ENCODE results near the gene EVPLL.
"Not testable (repeated sequence)": the region's sequence is repeated elsewhere in the genome, so short reads cannot be mapped to it uniquely, and the experiment has no call there.

Gene EVPLL

GRCh38 chr17:18388728-18389127 is 11.2 kb downstream of the EVPLL start:
- H3K79me2 ChIP-seq (ENCODE audit: control insufficient read depth, insufficient read depth, low read length, unreplicated experiment); H2AFZ ChIP-seq (ENCODE audit: low read length, unreplicated experiment); H3K27ac ChIP-seq (ENCODE audit: low read depth, low read length); H3K36me3 ChIP-seq (ENCODE audit: insufficient read depth, low read length); H3K27me3 ChIP-seq (ENCODE audit: insufficient read depth, low read length); H3K4me3 ChIP-seq (ENCODE audit: low read depth, low read length); H3K4me1 ChIP-seq (ENCODE audit: control insufficient read depth, insufficient read depth, low read length, unreplicated experiment): not testable (repeated sequence)

GRCh38 chr17:18401872-18402590 is 24.5 kb downstream of the EVPLL start:
- not testable (repeated sequence) for H3K27me3 ChIP-seq (ENCODE audit: insufficient read depth, low read length); H3K79me2 ChIP-seq (ENCODE audit: control insufficient read depth, insufficient read depth, low read length, unreplicated experiment); H3K4me1 ChIP-seq (ENCODE audit: control insufficient read depth, insufficient read depth, low read length, unreplicated experiment); H2AFZ ChIP-seq (ENCODE audit: low read length, unreplicated experiment); H3K27ac ChIP-seq (ENCODE audit: low read depth, low read length); H3K36me3 ChIP-seq (ENCODE audit: insufficient read depth, low read length); H3K4me3 ChIP-seq (ENCODE audit: low read depth, low read length)

GRCh38 chr17:18403166-18403565 is 25.6 kb downstream of the EVPLL start:
- H3K36me3 ChIP-seq (ENCODE audit: insufficient read depth, low read length); H3K79me2 ChIP-seq (ENCODE audit: control insufficient read depth, insufficient read depth, low read length, unreplicated experiment); H3K27ac ChIP-seq (ENCODE audit: low read depth, low read length); H3K27me3 ChIP-seq (ENCODE audit: insufficient read depth, low read length); H3K4me1 ChIP-seq (ENCODE audit: control insufficient read depth, insufficient read depth, low read length, unreplicated experiment); H2AFZ ChIP-seq (ENCODE audit: low read length, unreplicated experiment); H3K4me3 ChIP-seq (ENCODE audit: low read depth, low read length): not testable (repeated sequence)

DNA sequence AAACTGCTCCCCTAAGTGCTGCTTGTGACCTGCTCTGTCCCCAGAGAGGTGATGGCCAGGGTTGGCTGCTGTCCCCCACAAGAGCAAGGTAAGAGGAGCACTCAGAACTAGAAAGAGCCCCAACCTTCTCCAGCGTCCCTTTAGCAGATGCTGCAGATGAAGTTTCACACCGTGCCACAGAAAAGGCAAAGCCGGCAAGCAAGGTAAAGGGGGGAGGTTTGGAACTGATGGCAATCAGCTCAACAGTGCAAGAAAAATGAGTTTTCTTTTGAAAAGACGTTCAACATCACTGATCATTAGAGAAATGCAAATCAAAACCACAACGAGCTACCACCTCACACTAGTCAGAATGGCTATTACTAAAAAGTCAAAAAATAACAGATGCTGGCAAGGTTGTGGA is 26.0 kb downstream of the EVPLL start:
- not testable (repeated sequence) for H3K4me1 ChIP-seq (ENCODE audit: control insufficient read depth, insufficient read depth, low read length, unreplicated experiment); H3K79me2 ChIP-seq (ENCODE audit: control insufficient read depth, insufficient read depth, low read length, unreplicated experiment); H3K36me3 ChIP-seq (ENCODE audit: insufficient read depth, low read length); H2AFZ ChIP-seq (ENCODE audit: low read length, unreplicated experiment); H3K27me3 ChIP-seq (ENCODE audit: insufficient read depth, low read length); H3K27ac ChIP-seq (ENCODE audit: low read depth, low read length); H3K4me3 ChIP-seq (ENCODE audit: low read depth, low read length)

DNA sequence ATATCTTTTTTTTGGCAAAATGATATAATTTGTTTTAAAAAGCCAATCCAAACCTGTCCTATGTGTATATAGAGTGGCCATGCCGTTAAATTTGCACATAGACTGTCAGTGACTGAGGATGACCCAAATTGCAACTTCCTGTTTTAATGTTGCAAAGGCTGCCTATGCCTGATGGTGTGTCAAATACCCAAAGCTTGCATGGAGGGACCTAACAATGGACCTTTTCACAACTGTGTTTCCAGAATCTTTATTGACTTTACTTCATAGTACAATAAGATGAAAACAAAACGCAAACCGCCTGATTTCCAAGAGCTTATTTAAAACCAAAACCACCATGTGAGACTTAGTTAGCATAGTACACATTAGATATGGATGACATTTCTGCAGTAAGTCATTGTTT is 31.3 kb downstream of the EVPLL start:
- not testable (repeated sequence) for H3K27me3 ChIP-seq (ENCODE audit: insufficient read depth, low read length); H2AFZ ChIP-seq (ENCODE audit: low read length, unreplicated experiment); H3K79me2 ChIP-seq (ENCODE audit: control insufficient read depth, insufficient read depth, low read length, unreplicated experiment); H3K4me1 ChIP-seq (ENCODE audit: control insufficient read depth, insufficient read depth, low read length, unreplicated experiment); H3K27ac ChIP-seq (ENCODE audit: low read depth, low read length); H3K36me3 ChIP-seq (ENCODE audit: insufficient read depth, low read length)
- peak overlapping the region; percentile 53; the same call in 1 of the 2 replicates for H3K4me3 ChIP-seq (ENCODE audit: low read depth, low read length)

GRCh38 chr17:18409321-18409720 is 31.7 kb downstream of the EVPLL start:
- not testable (repeated sequence) for H3K27me3 ChIP-seq (ENCODE audit: insufficient read depth, low read length); H3K36me3 ChIP-seq (ENCODE audit: insufficient read depth, low read length); H3K27ac ChIP-seq (ENCODE audit: low read depth, low read length); H3K79me2 ChIP-seq (ENCODE audit: control insufficient read depth, insufficient read depth, low read length, unreplicated experiment); H3K4me1 ChIP-seq (ENCODE audit: control insufficient read depth, insufficient read depth, low read length, unreplicated experiment); H2AFZ ChIP-seq (ENCODE audit: low read length, unreplicated experiment)
- H3K4me3 ChIP-seq (ENCODE audit: low read depth, low read length) = peak overlapping the region; percentile 53; the same call in 1 of the 2 replicates

DNA sequence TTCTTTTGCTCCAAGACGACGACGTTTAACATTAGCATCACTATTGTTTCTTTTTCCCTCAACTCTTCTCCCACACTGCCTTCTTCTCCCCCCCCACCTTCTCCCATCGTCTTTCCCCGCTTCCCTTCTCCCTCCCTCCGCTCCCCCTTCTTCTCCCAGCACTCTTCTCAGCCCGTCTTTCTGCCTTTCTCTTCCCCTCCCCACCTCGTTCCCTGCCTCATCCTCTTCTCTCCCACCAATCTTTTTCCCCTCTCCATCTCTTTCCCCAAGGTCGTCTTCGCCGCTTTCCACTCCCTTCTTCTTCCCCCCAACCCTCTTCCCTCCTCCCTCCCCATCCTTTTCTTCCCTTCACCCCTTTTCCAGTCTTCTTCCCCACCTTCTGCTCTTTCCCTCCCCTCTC is 33.2 kb downstream of the EVPLL start:
- Histone ChIP-seq H3K4me3 (ENCODE audit: low read depth, low read length) (peak overlapping the region; percentile 84), H3K27ac (ENCODE audit: low read depth, low read length) (peak overlapping the region; percentile 36)

DNA sequence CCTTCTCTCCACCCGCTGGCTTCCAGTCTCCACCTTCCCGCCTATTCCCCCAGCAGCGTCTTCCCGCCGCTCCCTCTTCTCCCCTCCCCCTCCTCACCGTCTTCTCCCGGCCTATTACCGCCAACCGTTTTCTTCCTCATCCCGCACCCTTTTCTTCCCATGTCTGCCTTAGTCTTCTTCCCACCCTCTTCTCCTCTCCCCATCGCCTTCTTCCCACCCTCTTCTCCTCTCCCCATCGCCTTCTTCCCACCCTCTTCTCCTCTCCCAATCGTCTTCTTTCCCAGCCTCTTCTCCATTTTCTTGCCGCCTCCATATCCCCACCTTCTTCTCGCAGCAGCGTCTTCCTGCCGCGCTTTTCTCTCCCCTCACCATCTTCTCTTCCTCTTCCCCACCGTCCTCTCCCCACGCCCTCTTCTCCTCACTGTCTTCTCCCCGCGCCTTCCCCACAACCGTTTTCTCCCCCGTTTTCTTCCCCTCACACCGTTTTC is 33.8 kb downstream of the EVPLL start:
- H3K4me1 ChIP-seq (ENCODE audit: control insufficient read depth, insufficient read depth, low read length, unreplicated experiment); H3K79me2 ChIP-seq (ENCODE audit: control insufficient read depth, insufficient read depth, low read length, unreplicated experiment); H3K36me3 ChIP-seq (ENCODE audit: insufficient read depth, low read length); H3K27me3 ChIP-seq (ENCODE audit: insufficient read depth, low read length); H2AFZ ChIP-seq (ENCODE audit: low read length, unreplicated experiment): not testable (repeated sequence)
- Histone ChIP-seq H3K4me3 (ENCODE audit: low read depth, low read length) (peak overlapping the region; percentile 84), H3K27ac (ENCODE audit: low read depth, low read length) (peak overlapping the region; percentile 80)

More for the DNA sequence above, 33.2 kb downstream of the EVPLL start:
- not testable (repeated sequence) for H2AFZ ChIP-seq (ENCODE audit: low read length, unreplicated experiment); H3K4me1 ChIP-seq (ENCODE audit: control insufficient read depth, insufficient read depth, low read length, unreplicated experiment); H3K79me2 ChIP-seq (ENCODE audit: control insufficient read depth, insufficient read depth, low read length, unreplicated experiment); H3K27me3 ChIP-seq (ENCODE audit: insufficient read depth, low read length); H3K36me3 ChIP-seq (ENCODE audit: insufficient read depth, low read length)

DNA sequence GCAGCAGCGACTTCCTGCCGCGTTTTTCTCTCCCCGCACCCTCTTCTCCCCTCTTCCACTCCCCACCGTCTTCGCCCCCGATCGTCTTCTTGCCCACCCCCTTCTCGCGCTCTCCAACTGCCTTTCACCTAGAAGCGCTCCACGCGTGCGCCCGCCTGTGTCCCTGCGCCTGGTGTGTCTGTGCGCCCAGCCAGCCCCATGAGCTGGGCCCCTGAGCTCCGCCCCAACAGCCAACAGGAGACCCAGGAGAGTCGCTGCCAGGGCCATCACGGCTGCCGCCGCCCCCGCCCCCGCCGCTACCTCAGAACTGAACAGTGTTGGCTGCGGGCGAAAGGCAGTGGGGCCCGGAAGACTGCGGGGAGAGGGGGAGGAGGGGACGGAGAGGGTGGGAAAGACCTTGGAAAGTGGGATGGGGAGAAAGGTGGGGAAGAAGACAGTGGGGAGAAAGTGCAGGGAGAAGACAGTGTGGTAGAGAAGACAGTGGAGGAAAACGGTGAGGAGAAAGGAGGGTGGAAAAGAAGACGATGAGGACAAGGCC is 34.5 kb downstream of the EVPLL start:
- H2AFZ ChIP-seq (ENCODE audit: low read length, unreplicated experiment); H3K4me1 ChIP-seq (ENCODE audit: control insufficient read depth, insufficient read depth, low read length, unreplicated experiment); H3K79me2 ChIP-seq (ENCODE audit: control insufficient read depth, insufficient read depth, low read length, unreplicated experiment); H3K27me3 ChIP-seq (ENCODE audit: insufficient read depth, low read length); H3K36me3 ChIP-seq (ENCODE audit: insufficient read depth, low read length): not testable (repeated sequence)
- H3K27ac ChIP-seq (ENCODE audit: low read depth, low read length) = peak overlapping the region; percentile 80
- H3K4me3 ChIP-seq (ENCODE audit: low read depth, low read length) = peak overlapping the region; percentile 84

DNA sequence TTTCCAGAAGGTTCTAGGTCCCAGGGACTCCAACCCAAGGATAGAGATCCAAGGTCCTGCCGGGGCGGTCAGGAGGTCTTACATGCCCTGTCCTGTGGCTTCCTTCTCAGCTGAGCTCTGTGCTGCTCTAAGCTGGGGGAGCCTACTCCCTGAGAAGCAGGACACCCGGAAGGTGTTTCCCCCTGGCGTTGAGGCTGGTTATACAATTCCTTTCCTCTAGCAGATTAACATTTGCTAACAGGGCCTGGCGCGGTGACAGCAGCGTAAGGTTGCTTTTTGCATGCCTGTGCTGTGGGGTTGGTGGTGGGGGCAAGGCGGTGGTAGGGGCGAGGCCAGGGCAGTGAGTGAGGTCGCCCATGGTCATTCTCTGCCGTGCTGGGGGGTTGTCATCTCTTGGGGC is 43.9 kb downstream of the EVPLL start:
- not testable (repeated sequence) for H3K27me3 ChIP-seq (ENCODE audit: insufficient read depth, low read length); H3K4me3 ChIP-seq (ENCODE audit: low read depth, low read length); H3K4me1 ChIP-seq (ENCODE audit: control insufficient read depth, insufficient read depth, low read length, unreplicated experiment)

DNA sequence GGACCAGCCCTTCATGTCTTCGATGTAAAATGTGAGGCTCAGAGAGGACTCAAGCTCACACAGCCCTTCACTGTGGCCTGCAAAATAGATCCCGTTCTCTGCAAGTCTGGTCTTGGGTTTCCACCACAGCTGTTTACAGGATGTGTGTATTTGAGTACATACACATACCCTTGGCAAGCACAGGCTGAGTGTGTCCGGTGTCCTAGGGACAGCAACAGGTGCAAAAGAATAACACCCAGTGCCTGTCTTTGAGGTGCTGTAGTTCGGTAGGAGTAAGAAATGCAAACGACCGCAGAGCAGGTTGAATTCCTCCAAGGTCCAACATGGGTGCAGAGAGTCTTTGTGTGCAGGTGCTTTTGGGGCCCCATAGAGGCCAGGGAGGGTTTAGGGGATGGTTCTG is 44.9 kb downstream of the EVPLL start:
- H3K27me3 ChIP-seq (ENCODE audit: insufficient read depth, low read length); H3K4me1 ChIP-seq (ENCODE audit: control insufficient read depth, insufficient read depth, low read length, unreplicated experiment); H3K36me3 ChIP-seq (ENCODE audit: insufficient read depth, low read length); H3K27ac ChIP-seq (ENCODE audit: low read depth, low read length); H2AFZ ChIP-seq (ENCODE audit: low read length, unreplicated experiment); H3K79me2 ChIP-seq (ENCODE audit: control insufficient read depth, insufficient read depth, low read length, unreplicated experiment); H3K4me3 ChIP-seq (ENCODE audit: low read depth, low read length): not testable (repeated sequence)

More for the DNA sequence above, 43.9 kb downstream of the EVPLL start:
- not testable (repeated sequence) for H2AFZ ChIP-seq (ENCODE audit: low read length, unreplicated experiment); H3K79me2 ChIP-seq (ENCODE audit: control insufficient read depth, insufficient read depth, low read length, unreplicated experiment); H3K27ac ChIP-seq (ENCODE audit: low read depth, low read length); H3K36me3 ChIP-seq (ENCODE audit: insufficient read depth, low read length)
